Spleen (tissue), 7 donors: ENCODE results near the gene EXOC6B.

Source experiments
- CTCF ChIP-seq, 11 experiments: fragments of 200-600 bp in 7 of 11; fragments of 450-650 bp in 4 of 11; sonication (generic) in 4 of 11; IDR thresholded peaks in 8 of 11; conservative IDR thresholded peaks in 3 of 11; 1 replicate in 7 of 11; 2 replicates in 4 of 11; pipeline versions ENCODE4 v1.4.0 to v1.8.0; 2016 to 2021; ENCODE audit warnings: antibody characterized with exemption in 11 of 11, inconsistent platforms in 4 of 11, mild to moderate bottlenecking in 1 of 11
- POLR2A ChIP-seq, 3 donors: fragments of 450-650 bp; IDR thresholded peaks; one replicate each; pipeline ENCODE4 v1.5.1; 2017; ENCODE audit warnings: antibody characterized with exemption in 3 of 3, mild to moderate bottlenecking in 1 of 3
- donor health status: DM: no; HTN: no; CAD: no; lungs with moderate emphysema.
- donor health status: DM: no; HTN: no; CAD: no.
- donor health status: DM: no; HTN: no; CAD: no.

- TF ChIP-seq CTCF (IDR thresholded peaks at IDR 0.05 in 8 of 11, conservative IDR thresholded peaks at IDR 0.05 in 3 of 11) (no peak), POLR2A (IDR thresholded peaks at IDR 0.05) (no peak)
Observed at GRCh38 chr2:72747344-72747743, 78.5 kb downstream of the EXOC6B start.
